Measurements from ENCODE around the gene LHX1. TPM values are rescaled to one million over a fixed set of nuclear protein-coding genes. Genes with fewer than 3 reads are reported as not detected.

The LHX1 gene
- total RNA-seq, 2 donors from 2014 or later, result 0.11 TPM

DNA sequence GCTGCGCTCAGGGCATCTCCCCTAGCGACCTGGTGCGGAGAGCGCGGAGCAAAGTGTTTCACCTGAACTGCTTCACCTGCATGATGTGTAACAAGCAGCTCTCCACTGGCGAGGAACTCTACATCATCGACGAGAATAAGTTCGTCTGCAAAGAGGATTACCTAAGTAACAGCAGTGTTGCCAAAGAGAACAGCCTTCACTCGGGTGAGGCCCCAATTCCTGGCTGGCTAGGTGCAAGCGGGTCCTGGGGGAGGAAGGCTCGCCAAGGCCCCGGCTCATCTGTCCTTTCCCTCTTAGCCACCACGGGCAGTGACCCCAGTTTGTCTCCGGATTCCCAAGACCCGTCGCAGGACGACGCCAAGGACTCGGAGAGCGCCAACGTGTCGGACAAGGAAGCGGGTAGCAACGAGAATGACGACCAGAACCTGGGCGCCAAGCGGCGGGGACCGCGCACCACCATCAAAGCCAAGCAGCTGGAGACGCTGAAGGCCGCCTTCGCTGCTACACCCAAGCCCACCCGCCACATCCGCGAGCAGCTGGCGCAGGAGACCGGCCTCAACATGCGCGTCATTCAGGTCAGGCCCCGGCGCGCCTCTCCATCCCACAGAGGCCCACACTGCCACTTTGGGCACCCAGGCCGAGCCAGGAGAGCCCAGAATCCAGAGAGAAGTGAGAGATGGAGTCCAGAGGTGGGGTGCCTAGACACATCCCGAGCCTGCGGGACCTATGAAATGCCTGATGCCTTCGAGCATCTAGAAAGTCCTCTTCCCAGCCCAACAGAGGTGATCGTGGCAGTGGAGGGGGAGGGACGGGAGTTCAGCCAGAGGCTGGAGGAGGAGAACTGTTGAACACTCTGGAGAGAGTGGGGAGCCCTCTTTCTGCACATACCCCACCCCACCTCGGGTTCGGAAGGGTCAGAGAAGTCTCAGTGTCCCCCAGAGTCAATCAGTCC is 3.3 kb downstream of the LHX1 start:
- peaks cover 26% of the 10 kb centered on the region for H3K4me1 Mint-ChIP-seq
- no peak overlapping the region for H3K4me3 Mint-ChIP-seq
- peaks cover 60% of the 10 kb centered on the region for H3K27me3 Mint-ChIP-seq
- H3K27ac Mint-ChIP-seq, result no peak overlapping the region
- no peaks in the 10 kb centered on the region for H3K9me3 Mint-ChIP-seq
- H3K36me3 Mint-ChIP-seq (ENCODE audit: low read depth), result peaks cover 20% of the 10 kb centered on the region
- no peak for ATAC-seq (replicated peaks)

DNA sequence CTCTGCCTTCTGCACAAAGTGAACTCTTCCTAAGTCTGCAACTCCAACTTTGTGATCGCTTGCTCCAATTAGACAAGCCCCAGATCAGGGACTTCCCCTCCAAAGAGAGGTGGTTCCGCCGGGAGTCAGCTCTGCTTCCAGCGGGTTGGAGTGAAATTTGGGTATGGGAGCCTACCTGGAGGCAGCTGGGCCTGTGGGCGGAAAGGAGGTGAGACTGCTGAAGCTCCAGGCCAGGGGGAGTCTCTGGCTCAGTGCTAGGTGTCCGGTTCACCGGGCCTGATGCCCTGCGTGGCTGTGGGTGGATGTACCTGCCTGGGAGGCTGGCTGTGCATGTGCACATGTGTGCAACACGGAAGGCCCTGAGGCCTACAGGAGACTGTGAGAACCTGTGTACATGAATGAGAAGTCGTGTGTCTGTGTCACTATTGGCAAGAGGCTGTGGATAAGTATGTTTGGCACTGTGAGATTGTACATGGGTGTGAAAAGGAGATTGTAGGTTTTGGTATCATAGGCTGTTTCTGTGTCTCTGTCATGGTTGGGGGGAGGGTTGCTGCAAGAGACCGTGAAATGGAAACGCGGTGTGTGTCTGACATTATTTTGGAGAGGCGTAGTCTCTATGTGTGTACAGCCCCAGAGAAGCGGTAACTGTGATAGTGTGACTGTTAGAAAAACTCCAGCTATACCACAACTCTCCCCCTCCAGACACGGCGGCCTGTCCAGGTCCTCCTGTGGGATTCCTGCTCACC is 4.2 kb downstream of the LHX1 start:
- peaks cover 26% of the 10 kb centered on the region for H3K4me1 Mint-ChIP-seq
- no peak for ATAC-seq (replicated peaks)

DNA sequence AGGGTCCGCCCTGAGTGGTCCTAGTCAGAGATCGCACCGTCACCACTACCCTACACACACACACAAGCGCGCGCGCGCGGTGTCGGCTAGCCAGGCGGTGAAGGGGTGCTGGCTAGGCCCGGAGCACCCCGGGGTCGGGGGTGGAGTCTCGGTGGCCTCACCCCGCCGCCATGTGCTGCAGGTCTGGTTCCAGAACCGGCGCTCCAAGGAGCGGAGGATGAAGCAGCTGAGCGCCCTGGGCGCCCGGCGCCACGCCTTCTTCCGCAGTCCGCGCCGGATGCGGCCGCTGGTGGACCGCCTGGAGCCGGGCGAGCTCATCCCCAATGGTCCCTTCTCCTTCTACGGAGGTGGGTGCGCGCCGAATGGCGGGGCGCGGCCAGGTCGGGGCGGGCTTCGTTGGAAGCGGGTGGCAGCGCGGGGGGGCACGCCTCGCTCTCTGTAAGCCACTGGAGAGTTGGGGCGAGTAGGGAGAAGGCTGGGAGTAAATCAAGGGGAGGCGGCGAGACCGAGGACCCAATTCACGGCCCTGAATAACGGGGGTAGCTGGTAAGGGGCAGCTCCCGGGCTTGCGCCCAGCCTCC is 4.8 kb downstream of the LHX1 start:
- Mint-ChIP-seq H3K36me3 (ENCODE audit: low read depth) (peaks cover 20% of the 10 kb centered on the region), H3K27me3 (peaks cover 66% of the 10 kb centered on the region), H3K27ac (no peak overlapping the region), H3K4me1 (peaks cover 31% of the 10 kb centered on the region), H3K9me3 (no peaks in the 10 kb centered on the region), H3K4me3 (peak overlapping the region; percentile 13)
- ATAC-seq (replicated peaks), result no peak

More for the DNA sequence above, 4.2 kb downstream of the LHX1 start:
- H3K27ac Mint-ChIP-seq, result no peak overlapping the region
- H3K27me3 Mint-ChIP-seq, result peaks cover 59% of the 10 kb centered on the region
- H3K4me3 Mint-ChIP-seq, result peak overlapping the region; percentile 13
- H3K9me3 Mint-ChIP-seq, result no peaks in the 10 kb centered on the region
- H3K36me3 Mint-ChIP-seq (ENCODE audit: low read depth), result peaks cover 20% of the 10 kb centered on the region

DNA sequence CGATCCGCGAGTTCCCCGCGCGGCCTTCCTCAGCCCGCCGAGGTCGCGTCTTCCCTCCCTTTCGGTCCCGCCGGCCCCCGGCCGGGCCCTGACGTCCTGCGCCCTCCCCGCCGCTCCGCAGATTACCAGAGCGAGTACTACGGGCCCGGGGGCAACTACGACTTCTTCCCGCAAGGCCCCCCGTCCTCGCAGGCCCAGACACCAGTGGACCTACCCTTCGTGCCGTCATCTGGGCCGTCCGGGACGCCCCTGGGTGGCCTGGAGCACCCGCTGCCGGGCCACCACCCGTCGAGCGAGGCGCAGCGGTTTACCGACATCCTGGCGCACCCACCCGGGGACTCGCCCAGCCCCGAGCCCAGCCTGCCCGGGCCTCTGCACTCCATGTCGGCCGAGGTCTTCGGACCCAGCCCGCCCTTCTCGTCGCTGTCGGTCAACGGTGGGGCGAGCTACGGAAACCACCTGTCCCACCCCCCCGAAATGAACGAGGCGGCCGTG is 5.4 kb downstream of the LHX1 start:
- Mint-ChIP-seq H3K4me1 (peaks cover 31% of the 10 kb centered on the region), H3K27me3 (peaks cover 70% of the 10 kb centered on the region), H3K36me3 (ENCODE audit: low read depth) (peaks cover 18% of the 10 kb centered on the region), H3K27ac (no peak overlapping the region), H3K9me3 (no peaks in the 10 kb centered on the region), H3K4me3 (no peak overlapping the region)
- no peak for ATAC-seq (replicated peaks)

DNA sequence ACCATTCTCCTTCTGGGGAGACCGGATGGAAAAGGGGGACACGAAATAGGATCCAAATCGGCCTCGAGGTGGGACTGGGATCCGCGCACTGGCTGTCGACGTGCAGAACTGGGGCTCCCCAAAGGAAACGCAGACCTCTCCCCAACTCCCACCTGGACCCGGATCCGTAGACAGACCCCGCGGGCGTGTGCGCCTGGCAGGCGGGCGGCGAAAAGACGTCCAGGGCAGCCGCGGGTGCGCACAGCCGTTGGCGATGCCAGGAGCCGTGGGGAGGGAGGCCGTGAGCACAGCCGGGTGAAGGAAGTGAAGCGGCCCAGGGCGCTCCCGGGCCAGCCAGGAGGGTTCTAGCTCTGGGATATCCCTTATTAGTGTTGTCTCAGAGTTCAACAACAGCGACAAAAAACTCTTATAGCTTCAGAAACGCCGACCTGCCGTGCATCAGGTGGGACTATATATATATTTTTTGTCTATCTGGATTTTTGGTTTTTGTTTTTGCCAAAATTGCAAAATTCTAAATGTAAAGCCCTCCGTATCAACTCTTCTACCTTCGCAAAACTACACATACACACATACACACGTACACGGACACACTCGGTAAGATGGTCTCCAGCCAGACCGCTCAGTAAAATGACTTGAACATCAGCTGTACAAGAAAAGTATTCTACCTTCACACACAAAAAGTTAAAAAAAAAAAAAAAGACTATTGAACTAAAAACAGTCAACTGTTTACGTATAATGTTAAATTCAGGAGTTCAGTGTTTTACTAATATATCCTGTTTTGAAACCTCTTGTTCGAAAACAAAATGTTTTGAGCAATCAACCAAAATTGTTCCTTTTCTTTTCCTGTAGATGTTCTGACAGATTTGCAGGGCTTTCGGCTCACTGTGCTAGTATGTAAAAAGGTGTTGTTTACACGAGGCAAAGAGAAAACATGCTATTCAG is 6.2 kb downstream of the LHX1 start:
- H3K27ac Mint-ChIP-seq, result no peak overlapping the region
- H3K4me3 Mint-ChIP-seq, result no peak overlapping the region
- H3K27me3 Mint-ChIP-seq, result peaks cover 64% of the 10 kb centered on the region
- peaks cover 1% of the 10 kb centered on the region for H3K9me3 Mint-ChIP-seq
- no peak for ATAC-seq (replicated peaks)
- peaks cover 14% of the 10 kb centered on the region for H3K36me3 Mint-ChIP-seq (ENCODE audit: low read depth)
- peaks cover 29% of the 10 kb centered on the region for H3K4me1 Mint-ChIP-seq

DNA sequence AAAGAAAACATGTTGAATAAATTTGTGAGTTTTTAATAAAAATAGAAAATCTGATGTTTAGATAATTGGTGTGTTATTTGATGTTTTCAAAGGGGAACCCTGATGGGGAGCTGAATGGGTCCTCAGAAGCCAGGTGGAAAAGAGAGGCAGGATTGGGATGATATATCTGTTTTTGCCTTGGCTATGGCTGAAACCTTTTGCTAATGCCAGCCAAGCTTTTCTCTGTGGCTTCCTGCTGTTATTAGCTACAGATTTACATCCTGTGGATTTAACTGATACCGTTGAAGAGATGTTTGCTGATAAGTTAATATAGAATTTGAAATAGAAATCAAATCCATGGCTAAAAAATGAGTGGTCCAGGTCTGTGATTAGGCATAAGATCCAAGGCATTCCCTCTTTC is 7.3 kb downstream of the LHX1 start:
- Mint-ChIP-seq H3K4me1 (peaks cover 29% of the 10 kb centered on the region), H3K36me3 (ENCODE audit: low read depth) (peaks cover 17% of the 10 kb centered on the region), H3K4me3 (no peak overlapping the region)

DNA sequence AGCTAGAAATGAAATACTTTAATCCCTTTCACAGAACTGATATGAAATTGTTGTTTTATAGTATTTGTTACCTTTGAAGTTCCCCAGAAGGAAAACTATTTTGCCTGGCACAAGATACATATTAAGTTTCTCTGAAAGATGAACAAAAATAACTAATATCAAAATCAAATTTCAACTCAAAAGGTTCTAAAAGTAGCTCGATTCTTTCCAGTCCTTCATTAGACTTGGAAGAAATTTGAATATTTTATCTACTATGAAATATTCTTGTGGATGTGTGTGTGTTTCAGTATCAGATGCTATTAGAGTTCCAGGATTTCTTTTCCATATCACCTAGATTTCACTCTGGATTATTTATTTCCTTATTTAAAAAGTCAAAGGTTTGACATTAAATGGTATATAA is 7.9 kb downstream of the LHX1 start:
- peaks cover 29% of the 10 kb centered on the region for H3K4me1 Mint-ChIP-seq

More for the DNA sequence above, 7.3 kb downstream of the LHX1 start:
- no peak overlapping the region for H3K27ac Mint-ChIP-seq
- no peak for ATAC-seq (replicated peaks)
- peaks cover 59% of the 10 kb centered on the region for H3K27me3 Mint-ChIP-seq
- peaks cover 3% of the 10 kb centered on the region for H3K9me3 Mint-ChIP-seq

DNA sequence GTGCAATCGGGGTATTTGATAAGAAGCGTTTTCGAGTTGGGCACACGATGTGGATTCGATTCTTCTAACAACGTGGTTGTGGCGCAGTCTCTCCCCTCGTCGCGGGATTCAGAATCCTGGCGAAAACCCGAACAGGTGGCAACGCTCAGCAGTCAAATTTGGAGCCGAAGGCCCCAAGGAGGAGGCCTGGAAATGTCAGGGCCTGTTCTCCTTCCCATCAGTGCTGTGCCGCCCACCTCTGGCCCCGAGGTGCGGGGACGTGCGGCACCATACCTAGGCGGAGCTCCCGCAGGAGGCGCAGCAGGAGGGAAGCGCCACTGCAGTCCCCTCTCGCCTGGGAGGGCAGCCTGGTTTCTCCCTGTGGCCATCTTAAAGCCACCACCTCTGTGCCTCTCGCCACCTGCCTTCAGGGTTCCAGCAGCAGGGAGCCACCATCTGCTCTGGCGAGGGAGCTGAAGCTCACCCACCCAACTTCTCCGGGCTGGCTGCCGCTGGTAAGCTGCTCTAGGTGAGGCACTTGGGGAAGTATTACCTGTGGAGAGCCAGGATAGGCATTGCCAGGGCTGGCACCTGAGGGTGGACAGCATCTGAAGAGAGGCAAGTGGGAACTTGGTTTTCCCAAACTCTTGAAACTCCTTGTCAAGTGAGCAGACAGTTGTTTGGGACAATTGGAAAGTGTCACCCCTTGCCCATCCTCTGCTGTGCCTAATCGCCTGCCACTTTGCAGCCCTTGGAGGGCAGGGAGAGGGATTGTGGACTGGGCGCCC is 8.9 kb downstream of the LHX1 start:
- Mint-ChIP-seq H3K9me3 (peaks cover 3% of the 10 kb centered on the region), H3K27me3 (peaks cover 45% of the 10 kb centered on the region), H3K4me3 (no peak overlapping the region), H3K4me1 (peaks cover 36% of the 10 kb centered on the region), H3K27ac (no peak overlapping the region), H3K36me3 (ENCODE audit: low read depth) (peaks cover 33% of the 10 kb centered on the region)
- no peak for ATAC-seq (replicated peaks)

More for the DNA sequence above, 7.9 kb downstream of the LHX1 start:
- Mint-ChIP-seq H3K27me3 (peaks cover 55% of the 10 kb centered on the region), H3K27ac (no peak overlapping the region), H3K9me3 (peaks cover 3% of the 10 kb centered on the region), H3K4me3 (no peak overlapping the region), H3K36me3 (ENCODE audit: low read depth) (peaks cover 23% of the 10 kb centered on the region)
- ATAC-seq (replicated peaks), result no peak

DNA sequence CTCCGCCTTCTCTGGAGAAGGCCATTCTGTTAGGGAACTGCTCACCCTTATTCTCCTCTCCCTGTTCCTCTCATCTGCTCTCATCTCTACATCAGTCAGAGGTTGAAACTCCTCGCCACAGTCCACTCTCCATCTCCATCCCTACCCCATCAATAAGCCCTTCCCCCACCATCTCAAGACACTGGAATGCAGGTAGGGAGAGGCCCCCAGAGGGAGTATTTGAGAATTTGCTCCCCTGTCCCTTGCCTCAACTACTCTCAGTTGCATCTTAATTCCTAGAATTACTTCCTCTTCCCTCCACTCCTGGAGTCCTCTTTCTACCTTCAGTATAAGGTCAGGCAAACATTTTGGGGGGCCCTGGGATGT is 9.4 kb downstream of the LHX1 start:
- Mint-ChIP-seq H3K9me3 (peaks cover 3% of the 10 kb centered on the region), H3K27ac (no peak overlapping the region), H3K36me3 (ENCODE audit: low read depth) (peaks cover 39% of the 10 kb centered on the region), H3K4me1 (peaks cover 30% of the 10 kb centered on the region), H3K4me3 (no peak overlapping the region), H3K27me3 (peaks cover 39% of the 10 kb centered on the region)
- ATAC-seq (replicated peaks), result no peak

DNA sequence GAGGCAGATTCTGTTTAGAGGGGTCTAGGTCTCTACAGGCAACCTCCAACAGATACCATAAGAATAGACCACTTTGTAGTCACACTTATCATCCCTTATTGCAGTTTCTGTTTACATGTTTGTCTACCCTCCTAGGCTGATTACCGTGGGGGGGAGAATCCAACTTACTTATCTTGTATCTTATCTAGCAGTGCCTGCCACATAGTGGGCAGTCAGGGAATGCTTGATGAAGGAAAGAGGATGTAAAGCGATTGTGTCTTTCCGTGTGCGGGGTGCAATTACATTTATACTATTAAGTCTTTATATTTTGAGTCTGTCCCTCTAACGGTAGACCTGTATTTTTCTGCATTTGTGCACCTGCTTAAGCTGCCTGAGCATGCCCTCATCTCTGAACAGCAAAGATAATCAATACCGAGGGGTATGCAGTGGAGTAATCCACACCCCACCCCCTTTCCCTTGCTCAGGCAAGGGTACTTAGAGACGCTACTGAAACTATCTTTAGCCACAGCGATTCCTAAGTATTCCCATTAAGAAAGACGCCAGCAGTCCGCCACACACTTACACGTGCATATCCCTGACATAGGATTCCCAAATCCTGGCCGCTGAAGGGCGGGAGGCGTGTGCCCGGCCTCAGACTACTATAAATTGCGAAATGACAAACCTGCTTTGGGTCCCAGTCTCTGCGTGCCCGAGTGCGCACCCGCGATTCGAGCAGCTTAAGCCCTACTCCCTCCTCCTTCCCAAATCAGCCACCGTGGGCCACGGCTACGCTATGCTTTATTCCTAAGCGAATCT is 10.8 kb downstream of the LHX1 start:
- Mint-ChIP-seq H3K36me3 (ENCODE audit: low read depth) (peaks cover 53% of the 10 kb centered on the region), H3K9me3 (peaks cover 3% of the 10 kb centered on the region), H3K4me3 (peak overlapping the region; percentile 96), H3K27ac (peak overlapping the region; percentile 96), H3K4me1 (peaks cover 42% of the 10 kb centered on the region), H3K27me3 (peaks cover 37% of the 10 kb centered on the region)
- no peak for ATAC-seq (replicated peaks)

DNA sequence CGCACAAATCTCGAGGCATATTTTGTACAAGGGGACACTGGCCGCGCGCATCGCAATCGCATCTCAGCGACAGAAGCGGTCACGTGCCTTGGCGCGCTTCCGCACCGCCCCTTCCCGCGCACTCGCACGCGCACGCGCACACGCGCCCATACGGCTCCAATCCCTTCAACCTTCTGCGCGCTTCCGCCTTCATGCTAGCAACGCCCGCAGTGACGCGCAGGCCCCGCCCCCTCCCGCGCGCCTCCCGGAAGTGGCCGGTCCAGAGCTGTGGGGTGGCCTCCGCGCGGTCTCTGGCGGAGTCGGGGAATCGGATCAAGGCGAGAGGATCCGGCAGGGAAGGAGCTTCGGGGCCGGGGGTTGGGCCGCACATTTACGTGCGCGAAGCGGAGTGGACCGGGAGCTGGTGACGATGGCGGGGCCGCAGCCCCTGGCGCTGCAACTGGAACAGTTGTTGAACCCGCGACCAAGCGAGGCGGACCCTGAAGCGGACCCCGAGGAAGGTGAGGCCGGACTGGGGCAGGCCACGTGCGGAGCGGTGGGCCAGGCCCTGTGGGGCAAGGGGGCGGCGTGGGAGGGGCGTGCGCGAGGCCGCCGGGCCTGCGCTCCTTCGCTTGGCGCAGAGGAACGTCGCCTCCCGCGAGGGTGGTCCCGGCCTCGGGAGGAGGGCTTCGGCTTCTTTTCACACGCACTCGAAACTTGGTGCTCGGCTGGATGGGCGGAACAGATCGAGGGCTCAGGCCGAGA is 11.6 kb downstream of the LHX1 start, which contains the start of gene AATF:
Gene AATF (plus strand): TSS at position 238 of the 744 bp plus-strand sequence. CDS start 172 bp downstream, at position 410.
- Mint-ChIP-seq H3K27ac (peak within 1 kb of the TSS; percentile 96), H3K9me3 (peaks cover 3% of the 10 kb centered on the region), H3K36me3 (ENCODE audit: low read depth) (peaks cover 56% of the 10 kb centered on the region), H3K27me3 (peaks cover 30% of the 10 kb centered on the region), H3K4me3 (peak within 1 kb of the TSS; percentile 96), H3K4me1 (peaks cover 40% of the 10 kb centered on the region)
- peak; percentile 99 for ATAC-seq (replicated peaks)

DNA sequence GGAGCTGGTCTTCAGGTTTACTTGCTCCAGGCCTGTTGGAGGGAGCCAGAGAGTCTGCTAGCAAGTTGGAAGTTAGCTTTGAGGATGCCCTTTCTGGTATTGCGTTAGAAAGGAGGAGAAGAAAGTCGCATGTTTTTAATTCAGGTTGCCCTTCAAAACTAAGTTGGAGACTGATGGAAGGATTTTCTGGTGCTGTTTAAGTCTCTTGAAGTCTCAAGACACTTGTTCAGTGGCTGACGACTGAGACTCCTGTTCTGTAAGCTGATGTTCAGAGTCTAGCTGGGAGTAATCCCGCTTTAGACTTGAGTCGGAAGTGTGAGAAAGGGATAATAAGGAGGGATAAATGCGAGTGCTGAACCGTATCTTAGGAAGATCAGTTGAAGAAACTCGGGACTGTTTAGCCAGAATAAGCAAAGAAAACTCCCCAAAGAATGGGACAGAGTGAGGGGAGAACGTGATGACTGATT is 12.2 kb downstream of the LHX1 start:
- peaks cover 26% of the 10 kb centered on the region for H3K27me3 Mint-ChIP-seq
- peak; percentile 24 for ATAC-seq (replicated peaks)
- peak overlapping the region; percentile 96 for H3K27ac Mint-ChIP-seq
- peak overlapping the region; percentile 96 for H3K4me3 Mint-ChIP-seq
- peaks cover 3% of the 10 kb centered on the region for H3K9me3 Mint-ChIP-seq
- H3K36me3 Mint-ChIP-seq (ENCODE audit: low read depth), result peaks cover 61% of the 10 kb centered on the region
- H3K4me1 Mint-ChIP-seq, result peaks cover 40% of the 10 kb centered on the region
